Mesenchymal stem cell (in vitro differentiated cells and primary cell): ENCODE data around the gene HAUS5.

Experiments used
- DNase-seq: peaks from one replicate; pipeline ENCODE4 v3.0.0-alpha.2; 2013
- H2AFZ ChIP-seq: one replicate; pipeline ENCODE4 v1.6.1; 2013; ENCODE audit warnings: low read depth, mild to moderate bottlenecking, control low read depth, inconsistent platforms, low read length, moderate library complexity
- H2AK5ac ChIP-seq: 2 replicates; pipeline ENCODE4 v1.6.1; 2013; ENCODE audit warnings: low read length, moderate library complexity, mild to moderate bottlenecking, inconsistent platforms; ENCODE audit not compliant: severe bottlenecking
- H2BK120ac ChIP-seq: one replicate; pipeline ENCODE4 v1.6.1; 2013; ENCODE audit warnings: low read depth, mild to moderate bottlenecking, inconsistent platforms, low read length, moderate library complexity
- H2BK12ac ChIP-seq, 2 experiments: one replicate each; pipeline ENCODE4 v1.6.1; 2013; ENCODE audit warnings: inconsistent platforms in 2 of 2, low read length in 2 of 2, mild to moderate bottlenecking in 2 of 2, moderate library complexity in 2 of 2, control low read depth in 1 of 2
- H2BK15ac ChIP-seq: one replicate; pipeline ENCODE4 v1.6.1; 2013; ENCODE audit warnings: mild to moderate bottlenecking, low read depth, inconsistent platforms; ENCODE audit not compliant: poor library complexity, severe bottlenecking
- H2BK5ac ChIP-seq: 2 replicates; pipeline ENCODE4 v1.6.1; 2013; ENCODE audit warnings: low read depth, mild to moderate bottlenecking, low read length, control low read depth, inconsistent platforms; ENCODE audit not compliant: poor library complexity, severe bottlenecking
- H3K14ac ChIP-seq, 2 experiments: one replicate each; pipeline ENCODE4 v1.6.1; 2013; ENCODE audit warnings: inconsistent platforms in 2 of 2, low read length in 2 of 2, control low read depth in 1 of 2, mild to moderate bottlenecking in 1 of 2, moderate library complexity in 1 of 2
- H3K18ac ChIP-seq, 2 experiments: one replicate each; pipeline ENCODE4 v1.6.1; 2013; ENCODE audit warnings: inconsistent platforms in 2 of 2, low read length in 2 of 2, control low read depth in 1 of 2, low read depth in 1 of 2, mild to moderate bottlenecking in 1 of 2
- H3K23ac ChIP-seq, 2 experiments: one replicate each; pipeline ENCODE4 v1.6.1; 2013; ENCODE audit warnings: inconsistent platforms in 2 of 2, low read length in 2 of 2, mild to moderate bottlenecking in 2 of 2, moderate library complexity in 2 of 2, control low read depth in 1 of 2
- H3K27ac ChIP-seq: 2 replicates; pipeline ENCODE4 v1.5.1; 2013; ENCODE audit warnings: mild to moderate bottlenecking, moderate library complexity, low read length, control low read depth, inconsistent platforms; ENCODE audit not compliant: poor library complexity, severe bottlenecking
- H3K27me3 ChIP-seq, 2 experiments: 2 replicates each; pipeline versions ENCODE4 v1.6.1 to v1.7.0; 2013; ENCODE audit warnings: low read length in 2 of 2, mild to moderate bottlenecking in 2 of 2, moderate library complexity in 2 of 2, control low read depth in 1 of 2, inconsistent platforms in 1 of 2; ENCODE audit not compliant: control insufficient read depth in 1 of 2, insufficient read depth in 1 of 2
- H3K36me3 ChIP-seq, 2 experiments: 2 replicates each; pipeline versions ENCODE4 v1.6.1 to v1.7.0; 2013; ENCODE audit warnings: low read length in 2 of 2, control low read depth in 1 of 2, inconsistent platforms in 1 of 2, low read depth in 1 of 2, mild to moderate bottlenecking in 1 of 2; ENCODE audit not compliant: insufficient read depth in 2 of 2, control insufficient read depth in 1 of 2
- H3K4ac ChIP-seq, 2 experiments: one replicate each; pipeline ENCODE4 v1.6.1; 2013; ENCODE audit warnings: inconsistent platforms in 2 of 2, low read length in 2 of 2, mild to moderate bottlenecking in 2 of 2, moderate library complexity in 2 of 2, control low read depth in 1 of 2, low read depth in 1 of 2
- H3K4me1 ChIP-seq: 2 replicates; pipeline ENCODE4 v1.6.1; 2013; ENCODE audit warnings: low read depth, low read length, control low read depth; ENCODE audit not compliant: control insufficient read depth, insufficient read depth
- H3K4me2 ChIP-seq: 2 replicates; pipeline ENCODE4 v1.6.1; 2013; ENCODE audit warnings: low read length, mild to moderate bottlenecking, inconsistent platforms; ENCODE audit not compliant: poor library complexity, severe bottlenecking
- H3K4me3 ChIP-seq, 2 experiments: 2 replicates each; pipeline versions ENCODE4 v1.5.1 to v1.7.0; 2013; ENCODE audit warnings: low read length in 2 of 2, mild to moderate bottlenecking in 2 of 2, control low read depth in 1 of 2, low read depth in 1 of 2; ENCODE audit not compliant: insufficient read depth in 1 of 2
- H3K79me1 ChIP-seq: replicated peaks from 2 replicates; pipeline ENCODE4 v1.6.1; 2013; ENCODE audit warnings: mild to moderate bottlenecking, control low read depth, low read length, inconsistent platforms; ENCODE audit not compliant: poor library complexity, severe bottlenecking
- H3K9ac ChIP-seq: 2 replicates; pipeline ENCODE4 v1.7.0; 2013; ENCODE audit warnings: mild to moderate bottlenecking, low read length, moderate library complexity
- H3K9me3 ChIP-seq: 2 replicates; pipeline ENCODE4 v1.7.0; 2013; ENCODE audit warnings: mild to moderate bottlenecking, low read length; ENCODE audit not compliant: control insufficient read depth
- H4K8ac ChIP-seq: one replicate; pipeline ENCODE4 v1.6.1; 2013; ENCODE audit warnings: inconsistent platforms, mild to moderate bottlenecking, low read length, moderate library complexity
- H4K91ac ChIP-seq: one replicate; pipeline ENCODE4 v1.6.1; 2013; ENCODE audit warnings: mild to moderate bottlenecking, low read length, inconsistent platforms
- WGBS: methylation state at CpG from one replicate; pipeline ENCODE4 v1.1.7; 2013; ENCODE audit warnings: mixed read lengths; 5-methylcytosine and 5-hydroxymethylcytosine counted together

Gene HAUS5

GRCh38 chr19:35669566-35669965 is 57.0 kb downstream of the HAUS5 start:
- no peak overlapping the region for H3K9ac ChIP-seq
- H2BK5ac ChIP-seq, result no peak overlapping the region
- H3K79me1 ChIP-seq, result no peaks in the 10 kb centered on the region
- H3K18ac ChIP-seq, result no peak overlapping the region
- H3K4me3 ChIP-seq, result no peak overlapping the region
- no peak overlapping the region for H4K8ac ChIP-seq
- no peak overlapping the region for H4K91ac ChIP-seq
- H2BK12ac ChIP-seq, result no peak overlapping the region
- no peak for DNase-seq
- no peak overlapping the region for H3K4ac ChIP-seq
- WGBS, result 79% methylated on average over 6 of the region's 6 CpGs
- H2AK5ac ChIP-seq, result no peak overlapping the region
- H3K27me3 ChIP-seq, result peaks cover 11 to 21% of the 10 kb centered on the region in 2 experiments
- H3K36me3 ChIP-seq, result peaks cover 0 to 8% of the 10 kb centered on the region in 2 experiments
- H3K27ac ChIP-seq, result no peak overlapping the region
- H3K9me3 ChIP-seq, result no peaks in the 10 kb centered on the region
- no peak overlapping the region for H3K4me2 ChIP-seq
- H3K4me1 ChIP-seq, result peaks cover 7% of the 10 kb centered on the region
- no peak overlapping the region for H2BK120ac ChIP-seq
- no peak overlapping the region for H3K14ac ChIP-seq
- no peak overlapping the region for H2BK15ac ChIP-seq
- no peak overlapping the region for H2AFZ ChIP-seq
- H3K23ac ChIP-seq, result no peak overlapping the region

DNA sequence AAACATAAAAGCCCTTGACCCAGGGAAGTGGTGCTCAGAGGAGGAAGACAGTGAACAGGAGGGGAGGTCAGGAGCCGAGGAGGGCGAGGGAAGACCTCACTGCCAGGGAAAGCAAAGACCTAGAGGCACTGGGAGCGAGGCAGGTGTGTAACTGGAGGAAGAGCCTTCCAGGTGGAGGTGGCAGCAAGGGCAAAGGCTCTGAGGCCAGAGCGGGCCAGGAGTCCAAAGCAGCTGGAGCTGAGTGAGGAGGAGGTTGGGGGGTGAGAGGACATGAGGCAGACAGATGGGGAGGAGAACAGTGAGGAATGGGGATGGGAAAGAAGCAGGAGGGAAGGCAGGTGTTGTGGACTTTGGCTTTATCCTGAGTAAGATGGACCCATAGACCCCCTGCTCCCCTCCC is 57.4 kb downstream of the HAUS5 start:
- no peak overlapping the region for H3K18ac ChIP-seq
- peaks cover 11 to 21% of the 10 kb centered on the region in 2 experiments for H3K27me3 ChIP-seq
- H3K36me3 ChIP-seq, result peaks cover 0 to 7% of the 10 kb centered on the region in 2 experiments
- no peaks in the 10 kb centered on the region for H3K9me3 ChIP-seq
- H2BK120ac ChIP-seq, result no peak overlapping the region
- H3K9ac ChIP-seq, result no peak overlapping the region
- no peak overlapping the region for H4K8ac ChIP-seq
- no peak overlapping the region for H3K4ac ChIP-seq
- no peak overlapping the region for H3K14ac ChIP-seq
- H3K4me2 ChIP-seq, result no peak overlapping the region
- no peak overlapping the region for H2BK15ac ChIP-seq
- no peak overlapping the region for H2BK5ac ChIP-seq
- no peak overlapping the region for H3K23ac ChIP-seq
- no peaks in the 10 kb centered on the region for H3K79me1 ChIP-seq
- H3K4me1 ChIP-seq, result peaks cover 7% of the 10 kb centered on the region
- no peak overlapping the region for H3K4me3 ChIP-seq
- no peak overlapping the region for H3K27ac ChIP-seq
- H2BK12ac ChIP-seq, result no peak overlapping the region
- H4K91ac ChIP-seq, result peak overlapping the region; percentile 1
- H2AK5ac ChIP-seq, result no peak overlapping the region
- WGBS, result 57% methylated on average over 4 of the region's 4 CpGs
- DNase-seq, result no peak
- H2AFZ ChIP-seq, result no peak overlapping the region

DNA sequence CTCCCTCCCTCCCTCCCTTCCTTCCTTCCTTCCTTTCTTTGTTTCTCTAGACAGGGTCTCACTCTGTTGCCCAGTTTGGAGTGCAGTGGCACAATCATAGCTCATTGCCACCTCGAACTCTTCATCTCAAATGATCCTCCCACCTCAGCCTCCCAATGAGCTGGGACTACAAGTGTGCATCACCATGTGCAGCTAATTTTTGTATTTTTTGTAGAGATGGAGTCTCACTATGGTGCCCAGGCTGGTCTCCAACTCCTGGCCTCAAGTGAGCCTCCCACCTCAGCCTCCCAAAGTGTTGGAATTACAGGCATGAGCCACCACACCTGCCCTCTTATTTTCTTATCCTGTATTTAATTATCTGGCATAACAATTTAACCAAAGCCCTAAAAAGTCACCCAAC is 58.2 kb downstream of the HAUS5 start:
- Histone ChIP-seq H3K18ac (no peak overlapping the region), H2AK5ac (no peak overlapping the region), H3K4me1 (peaks cover 7% of the 10 kb centered on the region), H3K4me2 (no peak overlapping the region), H3K36me3 (peaks cover 0 to under 1% of the 10 kb centered on the region in 2 experiments), H4K91ac (no peak overlapping the region), H3K4ac (no peak overlapping the region), H3K9ac (no peak overlapping the region), H2BK5ac (no peak overlapping the region), H2AFZ (no peak overlapping the region), H4K8ac (no peak overlapping the region), H2BK120ac (no peak overlapping the region), H3K9me3 (no peaks in the 10 kb centered on the region), H3K23ac (no peak overlapping the region), H2BK15ac (no peak overlapping the region), H3K79me1 (no peaks in the 10 kb centered on the region), H3K27me3 (peaks cover 11 to 24% of the 10 kb centered on the region in 2 experiments), H3K14ac (no peak overlapping the region), H3K4me3 (no peak overlapping the region), H2BK12ac (no peak overlapping the region), H3K27ac (no peak overlapping the region)
- no peak for DNase-seq
- 88% methylated on average over 1 of the region's 1 CpG for WGBS

- Histone ChIP-seq H3K79me1 (no peaks in the 10 kb centered on the region), H3K36me3 (no peaks in the 10 kb centered on the region), H4K8ac (no peak overlapping the region), H3K18ac (no peak overlapping the region), H2AFZ (no peak overlapping the region), H3K27ac (no peak overlapping the region), H3K4me1 (peaks cover 7% of the 10 kb centered on the region), H2AK5ac (no peak overlapping the region), H2BK12ac (no peak overlapping the region), H3K14ac (no peak overlapping the region), H4K91ac (no peak overlapping the region), H2BK15ac (no peak overlapping the region), H3K9ac (no peak overlapping the region), H3K4me2 (no peak overlapping the region), H3K4ac (no peak overlapping the region), H3K23ac (no peak overlapping the region), H2BK120ac (no peak overlapping the region), H2BK5ac (no peak overlapping the region), H3K27me3 (peaks cover 11 to 27% of the 10 kb centered on the region in 2 experiments), H3K4me3 (no peak overlapping the region), H3K9me3 (no peaks in the 10 kb centered on the region)
- DNase-seq, result no peak
- WGBS, result 77% methylated on average over 2 of the region's 3 CpGs
Observed at GRCh38 chr19:35671818-35672217, 59.3 kb downstream of the HAUS5 start.
